PC-3 (cell line): ENCODE results near the gene ZNF559. TPM values are rescaled to one million over a fixed set of nuclear protein-coding genes. Genes with fewer than 3 reads are reported as not detected.

Experiments
- ATAC-seq: fragments of 200-7000 bp; cut with Tn5 transposase; 2 replicates; pipeline ENCODE4 v1.9.1; 2020; ENCODE audit warnings: mild to moderate bottlenecking, moderate library complexity
- BruUV-seq: library from RNA; stranded (reverse); fragments of 400-500 nt; replicated peaks from 2 replicates; lab custom pipeline; 2021; lab: Mats Ljungman, UMichigan
- CTCF ChIA-PET: fragments of 300-600 bp; sonication (Branson Sonifier 250); formaldehyde crosslinking; loops from one replicate; lab custom pipeline; 2022; ENCODE audit warnings: antibody characterized with exemption; lab: Charles Lee
- POLR2A ChIA-PET: fragments of 300-600 bp; sonication (Branson Sonifier 250); formaldehyde crosslinking; loops from one replicate; lab custom pipeline; 2022; ENCODE audit warnings: antibody characterized with exemption; ENCODE audit not compliant: unreplicated experiment; lab: Charles Lee
- DNase-seq: peaks from one replicate; pipeline ENCODE4 v3.0.0-alpha.2; 2015
- H2AFZ ChIP-seq: fragments of 300-600 bp; sonication (generic); 2 replicates; pipeline ENCODE4 v1.6.0; 2016; ENCODE audit warnings: antibody characterized with exemption, low read length
- H3F3A ChIP-seq: fragments of 300-600 bp; sonication (generic); one replicate; pipeline ENCODE4 v1.6.0; 2017; ENCODE audit warnings: antibody characterized with exemption, low read length, control low read depth, mild to moderate bottlenecking; ENCODE audit not compliant: unreplicated experiment
- H3K27ac ChIP-seq: fragments of 300-600 bp; sonication (generic); 2 replicates; pipeline ENCODE4 v1.5.1; 2016; ENCODE audit warnings: mild to moderate bottlenecking, low read length
- H3K27me3 ChIP-seq: fragments of 300-600 bp; sonication (generic); 2 replicates; pipeline ENCODE4 v1.6.1; 2016; ENCODE audit warnings: low read length, mixed read lengths
- H3K36me3 ChIP-seq: fragments of 300-600 bp; sonication (generic); 2 replicates; pipeline ENCODE4 v1.6.1; 2016; ENCODE audit warnings: low read depth, mixed run types, low read length, mixed read lengths
- H3K4me1 ChIP-seq: fragments of 300-600 bp; sonication (generic); 2 replicates; pipeline ENCODE4 v1.5.1; 2016; ENCODE audit warnings: low read length; ENCODE audit not compliant: insufficient read depth
- H3K4me2 ChIP-seq: fragments of 300-600 bp; sonication (generic); 2 replicates; pipeline ENCODE4 v1.6.0; 2016; ENCODE audit warnings: low read length
- H3K4me3 ChIP-seq: fragments of 300-600 bp; sonication (generic); 2 replicates; pipeline ENCODE4 v1.5.1; 2016; ENCODE audit warnings: mild to moderate bottlenecking, low read length, mixed read lengths
- H3K79me2 ChIP-seq: fragments of 300-600 bp; sonication (generic); 2 replicates; pipeline ENCODE4 v1.6.1; 2017; ENCODE audit warnings: low read length, mixed read lengths
- H3K9ac ChIP-seq: fragments of 300-600 bp; sonication (generic); 2 replicates; pipeline ENCODE4 v1.6.0; 2016; ENCODE audit warnings: mild to moderate bottlenecking, low read length
- H3K9me2 ChIP-seq: fragments of 300-600 bp; sonication (generic); replicated peaks from 2 replicates; pipeline ENCODE4 v1.6.1; 2016; ENCODE audit warnings: mixed run types, low read length, mixed read lengths
- H3K9me3 ChIP-seq: fragments of 300-600 bp; sonication (generic); 2 replicates; pipeline ENCODE4 v1.6.1; 2016; ENCODE audit warnings: low read length, mixed read lengths
- H4K20me1 ChIP-seq: fragments of 300-600 bp; sonication (generic); 2 replicates; pipeline ENCODE4 v1.6.1; 2016; ENCODE audit warnings: low read length, mixed read lengths
- EZH2 ChIP-seq: fragments of 300-600 bp; sonication (generic); IDR thresholded peaks from one replicate; pipeline ENCODE4 v1.6.1; 2017; ENCODE audit warnings: antibody characterized with exemption, mild to moderate bottlenecking, low read length; ENCODE audit not compliant: unreplicated experiment
- EZH2phosphoT487 ChIP-seq: fragments of 300-600 bp; sonication (generic); IDR thresholded peaks from 2 replicates; pipeline ENCODE4 v1.6.1; 2018; ENCODE audit warnings: mild to moderate bottlenecking, antibody characterized with exemption, low read length, borderline replicate concordance
- intact Hi-C: fragments of 100-400 bp; cut with micrococcal nuclease; formaldehyde crosslinking; loops from 2 replicates; pipeline ENCODE4 v1.9.0; 2023
- total RNA-seq: library from RNA; depleted of rRNA; stranded (reverse); fragments of >200 nt; gene quantifications from 2 replicates; pipeline ENCODE4 v1.2.3, GENCODE V29; 2014
- TF ChIP-seq, protein P1 (sequence below): fragments of 300-600 bp; sonication (generic); conservative IDR thresholded peaks from 2 replicates; pipeline ENCODE4 v1.5.1; 2017; ENCODE audit warnings: antibody characterized with exemption, low read depth, mild to moderate bottlenecking, low read length

ZNF559 gene
- total RNA-seq, 1 experiment from 2014 or later: 13.1 TPM

GRCh38 chr19:9295411-9295849 lies 28.5 kb upstream of the ZNF559 start:
- BruUV-seq: no TSS peak
- Histone ChIP-seq H3K27me3 (no peaks in the 10 kb centered on the region), H3K9me3 (peaks cover 68% of the 10 kb centered on the region), H3K36me3 (peaks cover 94% of the 10 kb centered on the region), H2AFZ (no peak overlapping the region), H3F3A (no peaks in the 10 kb centered on the region), H3K4me2 (no peak overlapping the region), H4K20me1 (no peaks in the 10 kb centered on the region), H3K9ac (no peak overlapping the region), H3K4me1 (no peaks in the 10 kb centered on the region), H3K4me3 (peak overlapping the region; percentile 24; the same call in 1 of the 2 replicates), H3K27ac (no peak overlapping the region), H3K79me2 (no peaks in the 10 kb centered on the region), H3K9me2 (no peaks in the 10 kb centered on the region)
- ATAC-seq (no peak), DNase-seq (no peak)
- intact Hi-C loops: no loop called here
- TF ChIP-seq EZH2phosphoT487 (no peak), EZH2 (no peak)
- ChIA-PET CTCF (no interaction called here), POLR2A (no interaction called here)

GRCh38 chr19:9296336-9296735 lies 27.6 kb upstream of the ZNF559 start:
- POLR2A ChIA-PET: no interaction called here
- no peak overlapping the region for H3K4me2 ChIP-seq
- no peaks in the 10 kb centered on the region for H3K27me3 ChIP-seq
- H3K9ac ChIP-seq: no peak overlapping the region
- DNase-seq (no peak), ATAC-seq (no peak)
- no peaks in the 10 kb centered on the region for H3K4me1 ChIP-seq
- no peaks in the 10 kb centered on the region for H3K79me2 ChIP-seq
- no peaks in the 10 kb centered on the region for H4K20me1 ChIP-seq
- BruUV-seq: no TSS peak
- peaks cover 65% of the 10 kb centered on the region for H3K9me3 ChIP-seq
- CTCF ChIA-PET: no interaction called here
- no peak overlapping the region for H3K27ac ChIP-seq
- no peak overlapping the region for H2AFZ ChIP-seq
- TF ChIP-seq EZH2phosphoT487 (no peak), EZH2 (no peak)
- TF ChIP-seq, protein P1, sequence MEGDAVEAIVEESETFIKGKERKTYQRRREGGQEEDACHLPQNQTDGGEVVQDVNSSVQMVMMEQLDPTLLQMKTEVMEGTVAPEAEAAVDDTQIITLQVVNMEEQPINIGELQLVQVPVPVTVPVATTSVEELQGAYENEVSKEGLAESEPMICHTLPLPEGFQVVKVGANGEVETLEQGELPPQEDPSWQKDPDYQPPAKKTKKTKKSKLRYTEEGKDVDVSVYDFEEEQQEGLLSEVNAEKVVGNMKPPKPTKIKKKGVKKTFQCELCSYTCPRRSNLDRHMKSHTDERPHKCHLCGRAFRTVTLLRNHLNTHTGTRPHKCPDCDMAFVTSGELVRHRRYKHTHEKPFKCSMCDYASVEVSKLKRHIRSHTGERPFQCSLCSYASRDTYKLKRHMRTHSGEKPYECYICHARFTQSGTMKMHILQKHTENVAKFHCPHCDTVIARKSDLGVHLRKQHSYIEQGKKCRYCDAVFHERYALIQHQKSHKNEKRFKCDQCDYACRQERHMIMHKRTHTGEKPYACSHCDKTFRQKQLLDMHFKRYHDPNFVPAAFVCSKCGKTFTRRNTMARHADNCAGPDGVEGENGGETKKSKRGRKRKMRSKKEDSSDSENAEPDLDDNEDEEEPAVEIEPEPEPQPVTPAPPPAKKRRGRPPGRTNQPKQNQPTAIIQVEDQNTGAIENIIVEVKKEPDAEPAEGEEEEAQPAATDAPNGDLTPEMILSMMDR: no peak
- no peaks in the 10 kb centered on the region for H3F3A ChIP-seq
- H3K4me3 ChIP-seq: peak overlapping the region; percentile 24; the same call in 1 of the 2 replicates
- H3K9me2 ChIP-seq: no peaks in the 10 kb centered on the region
- intact Hi-C loops: no loop called here
- peaks cover 94% of the 10 kb centered on the region for H3K36me3 ChIP-seq

- BruUV-seq: no TSS peak
- H3K4me3 ChIP-seq: peak overlapping the region; percentile 97; the same call in 1 of the 2 replicates
- H2AFZ ChIP-seq: no peak overlapping the region
- DNase-seq (peak; percentile 94), ATAC-seq (peak; percentile 38)
- H3K79me2 ChIP-seq: peaks cover 43% of the 10 kb centered on the region
- H3K9ac ChIP-seq: peak overlapping the region; percentile 91
- POLR2A ChIA-PET: interaction anchor here (0.6 kb wide), 1 partner anchor 63 kb away, joined by 3 read pairs; no protein-coding TSS in a partner anchor
- H3K9me2 ChIP-seq: no peaks in the 10 kb centered on the region
- H3K27ac ChIP-seq: peak overlapping the region; percentile 88
- intact Hi-C loops: loop anchor here (1.0 to 5.0 kb wide), 2 partner anchors 101 to 131 kb away; partner anchors contain the start of gene ZNF266
- CTCF ChIA-PET: no interaction called here
- peaks cover 42% of the 10 kb centered on the region for H3K36me3 ChIP-seq
- TF ChIP-seq EZH2: no peak
- TF ChIP-seq, protein P1: no peak
- TF ChIP-seq EZH2phosphoT487: no peak
- peaks cover 3% of the 10 kb centered on the region for H3F3A ChIP-seq
- H3K4me1 ChIP-seq: peaks cover 12% of the 10 kb centered on the region
- H3K4me2 ChIP-seq: peak overlapping the region; percentile 48
- peaks cover 25% of the 10 kb centered on the region; the same call in 1 of the 2 replicates for H3K9me3 ChIP-seq
- no peaks in the 10 kb centered on the region for H4K20me1 ChIP-seq
- no peaks in the 10 kb centered on the region for H3K27me3 ChIP-seq
Observed at GRCh38 chr19:9306443-9306842, 17.5 kb upstream of the ZNF559 start.
